Activated CD8-positive, alpha-beta memory T cell treated with anti-CD3 and anti-CD28 coated beads, Interleukin-2, amount 50 U/mL, for 1 hour (primary cell): ENCODE results near the gene CTNNBL1.

Experiments used
- DNase-seq: peaks from one replicate; pipeline ENCODE4 v3.0.0-alpha.2; 2020; ENCODE audit errors: extremely low read depth

CTNNBL1 gene

GRCh38 chr20:37777012-37777950 lies 83.5 kb downstream of the CTNNBL1 start:
- no peak for DNase-seq

GRCh38 chr20:37777988-37778659 lies 84.3 kb downstream of the CTNNBL1 start:
- DNase-seq: no peak

GRCh38 chr20:37781626-37782025 lies 87.8 kb downstream of the CTNNBL1 start:
- no peak for DNase-seq

- no peak for DNase-seq
Observed at GRCh38 chr20:37786043-37786442, 92.2 kb downstream of the CTNNBL1 start.

GRCh38 chr20:37789408-37789807 lies 95.6 kb downstream of the CTNNBL1 start:
- no peak for DNase-seq

GRCh38 chr20:37790900-37791299 lies 97.1 kb downstream of the CTNNBL1 start:
- DNase-seq: no peak

- no peak for DNase-seq
Observed at GRCh38 chr20:37796121-37796520, 102.3 kb downstream of the CTNNBL1 start.

GRCh38 chr20:37796733-37797132 lies 102.9 kb downstream of the CTNNBL1 start:
- no peak for DNase-seq

GRCh38 chr20:37797669-37798175 lies 103.9 kb downstream of the CTNNBL1 start:
- no peak for DNase-seq

- DNase-seq: no peak
Observed at GRCh38 chr20:37798312-37798711, 104.5 kb downstream of the CTNNBL1 start.

GRCh38 chr20:37800618-37801017 lies 106.8 kb downstream of the CTNNBL1 start:
- no peak for DNase-seq

- DNase-seq: no peak
Observed at GRCh38 chr20:37801921-37802320, 108.1 kb downstream of the CTNNBL1 start.

- no peak for DNase-seq
Observed at GRCh38 chr20:37803438-37804307, 109.8 kb downstream of the CTNNBL1 start.

GRCh38 chr20:37804584-37805566 lies 111.0 kb downstream of the CTNNBL1 start:
- DNase-seq: no peak

- DNase-seq: no peak
Observed at GRCh38 chr20:37807471-37808232, 113.8 kb downstream of the CTNNBL1 start.

GRCh38 chr20:37808233-37809070 lies 114.6 kb downstream of the CTNNBL1 start:
- DNase-seq: no peak

GRCh38 chr20:37810027-37810426 lies 116.2 kb downstream of the CTNNBL1 start:
- DNase-seq: no peak

- DNase-seq: no peak
Observed at GRCh38 chr20:37816003-37816402, 122.2 kb downstream of the CTNNBL1 start.

GRCh38 chr20:37816726-37817125 lies 122.9 kb downstream of the CTNNBL1 start:
- no peak for DNase-seq
